IMR-90 (cell line): ENCODE measurements around the gene TMPRSS7. TPM values are rescaled to one million over a fixed set of nuclear protein-coding genes. Genes with fewer than 3 reads are reported as not detected.
A peak's percentile ranks its signal among the peaks of the same experiment; 100 is the strongest.

Experiments used
- ATAC-seq: fragments of 200-7000 bp; cut with Tn5 transposase; 2 replicates; pipeline ENCODE4 v1.9.1; 2020; ENCODE audit warnings: low read depth, mild to moderate bottlenecking, moderate library complexity
- BruUV-seq: library from RNA; stranded (reverse); fragments of 400-500 nt; replicated peaks from 2 replicates; lab custom pipeline; 2021; lab: Mats Ljungman, UMichigan
- CTCF ChIA-PET: fragments of 300-600 bp; formaldehyde crosslinking; extraction: SDS; loops from one replicate; lab custom pipeline; 2021; ENCODE audit warnings: antibody characterized with exemption; lab: Yijun Ruan, JAX
- POLR2A ChIA-PET: fragments of 300-600 bp; sonication (Branson Sonifier 250); formaldehyde crosslinking; loops from one replicate; lab custom pipeline; 2022; ENCODE audit warnings: antibody characterized with exemption; ENCODE audit not compliant: unreplicated experiment; lab: Charles Lee
- DNase-seq: peaks from one replicate; pipeline ENCODE4 v3.0.0; 2013
- H2AFZ ChIP-seq: replicated peaks from 2 replicates; pipeline ENCODE3; 2013; ENCODE audit warnings: low read length, mild to moderate bottlenecking; ENCODE audit not compliant: poor library complexity
- H2AK5ac ChIP-seq: 2 replicates; pipeline ENCODE4 v1.6.1; 2013; ENCODE audit warnings: low read depth, low read length, inconsistent platforms
- H2AK9ac ChIP-seq: replicated peaks from 2 replicates; pipeline ENCODE3; 2013; ENCODE audit warnings: mild to moderate bottlenecking, low read depth, low read length, moderate library complexity; ENCODE audit not compliant: poor library complexity
- H2BK120ac ChIP-seq: 2 replicates; pipeline ENCODE4 v1.6.1; 2013; ENCODE audit warnings: low read depth, low read length, inconsistent platforms
- H2BK15ac ChIP-seq: 3 replicates; pipeline ENCODE4 v1.6.1; 2013; ENCODE audit warnings: low read depth, low read length, inconsistent platforms
- H2BK20ac ChIP-seq: 2 replicates; pipeline ENCODE4 v1.6.1; 2013; ENCODE audit warnings: low read depth, mild to moderate bottlenecking, inconsistent platforms, low read length, moderate library complexity
- H2BK5ac ChIP-seq: 2 replicates; pipeline ENCODE4 v1.6.1; 2013; ENCODE audit warnings: mild to moderate bottlenecking, low read depth, low read length, inconsistent platforms; ENCODE audit not compliant: poor library complexity, severe bottlenecking
- H3K14ac ChIP-seq: replicated peaks from 2 replicates; pipeline ENCODE4 v1.6.1; 2013; ENCODE audit warnings: low read depth, low read length, inconsistent platforms
- H3K18ac ChIP-seq: 2 replicates; pipeline ENCODE4 v1.6.1; 2013; ENCODE audit warnings: low read depth, low read length, control low read depth
- H3K23ac ChIP-seq: 2 replicates; pipeline ENCODE4 v1.6.1; 2013; ENCODE audit warnings: low read depth, low read length, inconsistent platforms
- H3K27ac ChIP-seq: 2 replicates; pipeline ENCODE4 v1.5.1; 2013; ENCODE audit warnings: mild to moderate bottlenecking, control low read depth, low read length; ENCODE audit not compliant: insufficient read depth
- H3K27me3 ChIP-seq: 2 replicates; pipeline ENCODE4 v1.6.1; 2013; ENCODE audit warnings: low read length; ENCODE audit not compliant: control insufficient read depth, insufficient read depth
- H3K36me3 ChIP-seq: 2 replicates; pipeline ENCODE4 v1.6.1; 2013; ENCODE audit warnings: low read length, mixed read lengths; ENCODE audit not compliant: control insufficient read depth, insufficient read depth
- H3K4ac ChIP-seq: 2 replicates; pipeline ENCODE4 v1.6.1; 2013; ENCODE audit warnings: low read depth, low read length, inconsistent platforms
- H3K4me1 ChIP-seq: 2 replicates; pipeline ENCODE4 v1.6.1; 2013; ENCODE audit warnings: low read length, mixed read lengths; ENCODE audit not compliant: control insufficient read depth, insufficient read depth
- H3K4me2 ChIP-seq: 2 replicates; pipeline ENCODE4 v1.6.1; 2013; ENCODE audit warnings: low read depth, mild to moderate bottlenecking, control low read depth, low read length, moderate library complexity
- H3K4me3 ChIP-seq: 2 replicates; pipeline ENCODE4 v1.5.1; 2013; ENCODE audit warnings: low read depth, mild to moderate bottlenecking, control low read depth, low read length, moderate library complexity; ENCODE audit not compliant: insufficient read depth
- H3K56ac ChIP-seq: 2 replicates; pipeline ENCODE4 v1.6.1; 2013; ENCODE audit warnings: low read length, inconsistent platforms; ENCODE audit not compliant: insufficient read depth; ENCODE audit errors: extremely low read depth
- H3K79me1 ChIP-seq, 2 experiments: 2 replicates each; pipeline ENCODE4 v1.6.1; 2013; ENCODE audit warnings: low read length in 2 of 2, inconsistent platforms in 1 of 2, low read depth in 1 of 2
- H3K9ac ChIP-seq: 2 replicates; pipeline ENCODE4 v1.6.1; 2013; ENCODE audit warnings: low read depth, low read length, control low read depth
- H3K9me1 ChIP-seq: 2 replicates; pipeline ENCODE4 v1.6.1; 2013; ENCODE audit warnings: low read length, inconsistent platforms; ENCODE audit not compliant: insufficient read depth
- H3K9me3 ChIP-seq: 2 replicates; pipeline ENCODE4 v1.6.1; 2013; ENCODE audit warnings: low read length; ENCODE audit not compliant: control insufficient read depth, insufficient read depth
- H4K20me1 ChIP-seq: 2 replicates; pipeline ENCODE4 v1.6.1; 2013; ENCODE audit warnings: low read length, inconsistent platforms; ENCODE audit not compliant: insufficient read depth
- H4K5ac ChIP-seq: 2 replicates; pipeline ENCODE4 v1.6.1; 2013; ENCODE audit warnings: mild to moderate bottlenecking, low read depth, low read length, control low read depth
- H4K8ac ChIP-seq, 2 experiments: 2 replicates each; pipeline ENCODE4 v1.6.1; 2013; ENCODE audit warnings: low read depth in 2 of 2, low read length in 2 of 2, control low read depth in 1 of 2, inconsistent platforms in 1 of 2
- H4K91ac ChIP-seq: 2 replicates; pipeline ENCODE4 v1.6.1; 2013; ENCODE audit warnings: low read depth, low read length, inconsistent platforms; ENCODE audit not compliant: insufficient read depth
- BHLHE40 ChIP-seq: fragments of 150-350 bp; IDR thresholded peaks from 2 replicates; pipeline ENCODE4 v1.6.1; 2016; ENCODE audit warnings: mild to moderate bottlenecking, low read depth, low read length
- CEBPB ChIP-seq: IDR thresholded peaks from 2 replicates; pipeline ENCODE4 v1.6.1; 2012; ENCODE audit warnings: low read depth, low read length, improper control_type of control experiment
- CHD1 ChIP-seq: IDR thresholded peaks from 2 replicates; pipeline ENCODE4 v1.6.1; 2012; ENCODE audit warnings: low read depth, low read length, improper control_type of control experiment
- FOS ChIP-seq: fragments of 150-350 bp; IDR thresholded peaks from 2 replicates; pipeline ENCODE4 v1.6.1; 2016; ENCODE audit warnings: low read depth, low read length
- MAZ ChIP-seq: IDR thresholded peaks from 2 replicates; pipeline ENCODE4 v1.6.1; 2012; ENCODE audit warnings: low read depth, mild to moderate bottlenecking, low read length, improper control_type of control experiment, moderate library complexity, borderline replicate concordance
- MXI1 ChIP-seq: IDR thresholded peaks from 2 replicates; pipeline ENCODE4 v1.6.1; 2012; ENCODE audit warnings: low read depth, mild to moderate bottlenecking, low read length, moderate library complexity, borderline replicate concordance
- POLR2A ChIP-seq: IDR thresholded peaks from 2 replicates; pipeline ENCODE4 v1.6.1; 2012; ENCODE audit warnings: mild to moderate bottlenecking, low read depth, low read length
- RCOR1 ChIP-seq: IDR thresholded peaks from 2 replicates; pipeline ENCODE4 v1.6.1; 2012; ENCODE audit warnings: mild to moderate bottlenecking, low read length, improper control_type of control experiment; ENCODE audit not compliant: insufficient replicate concordance
- RFX5 ChIP-seq: IDR thresholded peaks from 2 replicates; pipeline ENCODE4 v1.8.0; 2012; ENCODE audit warnings: low read depth, mild to moderate bottlenecking, low read length, moderate library complexity
- SMC3 ChIP-seq: fragments of 150-350 bp; IDR thresholded peaks from 2 replicates; pipeline ENCODE4 v1.6.1; 2016; ENCODE audit warnings: low read depth, mild to moderate bottlenecking, antibody characterized with exemption, low read length, moderate library complexity
- WGBS, 2 experiments: methylation state at CpG; one replicate each; pipeline versions ENCODE4 v1.1.5 to v1.1.7; 2013; ENCODE audit warnings: missing lambda C conversion rate in 2 of 2; ENCODE audit not compliant: insufficient read length in 1 of 2; ENCODE audit errors: extremely low coverage in 2 of 2; 5-methylcytosine and 5-hydroxymethylcytosine counted together
- dilution Hi-C: fragments of 300-500 bp; cut with HindIII; formaldehyde crosslinking; loops from one replicate; pipeline ENCODE4 v1.14.3; 2018; ENCODE audit warnings: low sequenced_read_pairs; ENCODE audit not compliant: unreplicated experiment
- in situ Hi-C: fragments of 300-500 bp; cut with MboI; formaldehyde crosslinking; loops from 3 replicates; pipeline ENCODE4 v1.14.3; 2019; ENCODE audit warnings: low sequenced_read_pairs, inconsistent platforms, mixed read lengths
- intact Hi-C: fragments of 100-400 bp; cut with micrococcal nuclease; formaldehyde crosslinking; loops from 2 replicates; pipeline ENCODE4 v1.10.0; 2022
- polyA plus RNA-seq, 3 experiments: library from polyadenylated mRNA; depleted of rRNA; stranded (reverse); fragments of >200 nt; gene quantifications; 2 replicates each; pipeline ENCODE4 v1.2.3, GENCODE V29; 2012; ENCODE audit warnings: low replicate concordance in 1 of 3
- total RNA-seq: library from RNA; depleted of rRNA; stranded (reverse); fragments of >200 nt; gene quantifications from 2 replicates; pipeline ENCODE4 v1.2.3, GENCODE V29; 2012
- TF ChIP-seq, protein P1 (sequence below): fragments of 150-350 bp; IDR thresholded peaks from 2 replicates; pipeline ENCODE4 v1.6.1; 2017; ENCODE audit warnings: mild to moderate bottlenecking, antibody characterized with exemption, low read length, low read depth
- TF ChIP-seq, protein P2 (sequence below): fragments of 150-350 bp; IDR thresholded peaks from 2 replicates; pipeline ENCODE4 v1.6.1; 2016; ENCODE audit warnings: low read depth, mild to moderate bottlenecking, low read length, moderate library complexity, borderline replicate concordance
- TF ChIP-seq, protein P3 (sequence below): conservative IDR thresholded peaks from 2 replicates; pipeline ENCODE4 v1.5.1; 2012; ENCODE audit warnings: mild to moderate bottlenecking, low read depth, low read length, improper control_type of control experiment

TMPRSS7 gene
- total and polyA plus RNA-seq, 2 of the 4 experiments (the other 2 are of a cell fraction): 0.07 TPM; not detected in 1

DNA sequence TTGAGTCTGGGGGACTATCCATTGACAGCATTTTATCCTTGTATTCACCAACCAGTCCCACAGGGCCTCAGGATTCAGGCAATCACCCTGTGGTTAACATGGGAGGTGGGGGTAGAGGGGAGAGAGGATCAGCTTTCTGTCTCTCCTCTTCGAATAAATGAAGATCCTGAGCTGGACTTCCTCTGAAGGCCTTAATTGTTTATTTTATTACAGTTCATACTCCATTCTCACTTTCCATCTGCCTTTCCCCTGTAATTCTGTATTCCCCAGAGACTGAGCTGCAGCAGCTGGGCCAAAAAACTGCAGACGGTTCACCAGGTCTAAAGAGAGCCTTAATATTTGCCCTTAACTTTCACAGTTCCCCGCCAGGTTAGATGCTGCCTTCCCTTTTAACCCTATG lies 23.9 kb upstream of the TMPRSS7 start:
- in situ Hi-C loops: no loop called here
- Histone ChIP-seq H4K5ac (no peak overlapping the region), H3K27ac (no peak overlapping the region), H4K91ac (no peak overlapping the region), H2BK15ac (no peak overlapping the region), H3K4me1 (peaks cover 8% of the 10 kb centered on the region), H3K23ac (no peak overlapping the region), H4K8ac (no peak overlapping the region), H2BK120ac (no peak overlapping the region), H2BK20ac (no peak overlapping the region), H3K14ac (no peak overlapping the region), H3K4me2 (no peak overlapping the region), H3K9me1 (no peaks in the 10 kb centered on the region), H3K4ac (no peak overlapping the region), H3K9ac (no peak overlapping the region), H2AK5ac (no peak overlapping the region), H2AFZ (no peak overlapping the region), H3K79me1 (no peaks in the 10 kb centered on the region), H3K9me3 (no peaks in the 10 kb centered on the region), H3K4me3 (no peak overlapping the region), H3K18ac (no peak overlapping the region), H2BK5ac (no peak overlapping the region), H3K56ac (no peak overlapping the region), H4K20me1 (no peaks in the 10 kb centered on the region), H2AK9ac (no peak overlapping the region), H3K27me3 (no peaks in the 10 kb centered on the region), H3K36me3 (no peaks in the 10 kb centered on the region)
- WGBS, 2 experiments: 67% methylated on average over 1 of the region's 3 CpGs; no CpG with 5 or more reads in 1 of the 2 experiments
- dilution Hi-C loops: no loop called here
- CTCF ChIA-PET: interaction anchor here (1.6 kb wide), 1 partner anchor 21 kb away, joined by 5 read pairs; no protein-coding TSS in a partner anchor
- BruUV-seq: no TSS peak
- DNase-seq: peak; percentile 38
- peak; percentile 30 for ATAC-seq
- POLR2A ChIA-PET: no interaction called here
- TF ChIP-seq CEBPB (no peak), MAZ (no peak), BHLHE40 (no peak), RCOR1 (no peak), FOS (no peak), MXI1 (no peak), POLR2A (no peak), SMC3 (no peak), RFX5 (no peak), CHD1 (no peak)
- TF ChIP-seq, protein P1, sequence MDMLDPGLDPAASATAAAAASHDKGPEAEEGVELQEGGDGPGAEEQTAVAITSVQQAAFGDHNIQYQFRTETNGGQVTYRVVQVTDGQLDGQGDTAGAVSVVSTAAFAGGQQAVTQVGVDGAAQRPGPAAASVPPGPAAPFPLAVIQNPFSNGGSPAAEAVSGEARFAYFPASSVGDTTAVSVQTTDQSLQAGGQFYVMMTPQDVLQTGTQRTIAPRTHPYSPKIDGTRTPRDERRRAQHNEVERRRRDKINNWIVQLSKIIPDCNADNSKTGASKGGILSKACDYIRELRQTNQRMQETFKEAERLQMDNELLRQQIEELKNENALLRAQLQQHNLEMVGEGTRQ: no peak
- TF ChIP-seq, protein P2, sequence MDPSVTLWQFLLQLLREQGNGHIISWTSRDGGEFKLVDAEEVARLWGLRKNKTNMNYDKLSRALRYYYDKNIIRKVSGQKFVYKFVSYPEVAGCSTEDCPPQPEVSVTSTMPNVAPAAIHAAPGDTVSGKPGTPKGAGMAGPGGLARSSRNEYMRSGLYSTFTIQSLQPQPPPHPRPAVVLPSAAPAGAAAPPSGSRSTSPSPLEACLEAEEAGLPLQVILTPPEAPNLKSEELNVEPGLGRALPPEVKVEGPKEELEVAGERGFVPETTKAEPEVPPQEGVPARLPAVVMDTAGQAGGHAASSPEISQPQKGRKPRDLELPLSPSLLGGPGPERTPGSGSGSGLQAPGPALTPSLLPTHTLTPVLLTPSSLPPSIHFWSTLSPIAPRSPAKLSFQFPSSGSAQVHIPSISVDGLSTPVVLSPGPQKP: no peak
- TF ChIP-seq, protein P3, sequence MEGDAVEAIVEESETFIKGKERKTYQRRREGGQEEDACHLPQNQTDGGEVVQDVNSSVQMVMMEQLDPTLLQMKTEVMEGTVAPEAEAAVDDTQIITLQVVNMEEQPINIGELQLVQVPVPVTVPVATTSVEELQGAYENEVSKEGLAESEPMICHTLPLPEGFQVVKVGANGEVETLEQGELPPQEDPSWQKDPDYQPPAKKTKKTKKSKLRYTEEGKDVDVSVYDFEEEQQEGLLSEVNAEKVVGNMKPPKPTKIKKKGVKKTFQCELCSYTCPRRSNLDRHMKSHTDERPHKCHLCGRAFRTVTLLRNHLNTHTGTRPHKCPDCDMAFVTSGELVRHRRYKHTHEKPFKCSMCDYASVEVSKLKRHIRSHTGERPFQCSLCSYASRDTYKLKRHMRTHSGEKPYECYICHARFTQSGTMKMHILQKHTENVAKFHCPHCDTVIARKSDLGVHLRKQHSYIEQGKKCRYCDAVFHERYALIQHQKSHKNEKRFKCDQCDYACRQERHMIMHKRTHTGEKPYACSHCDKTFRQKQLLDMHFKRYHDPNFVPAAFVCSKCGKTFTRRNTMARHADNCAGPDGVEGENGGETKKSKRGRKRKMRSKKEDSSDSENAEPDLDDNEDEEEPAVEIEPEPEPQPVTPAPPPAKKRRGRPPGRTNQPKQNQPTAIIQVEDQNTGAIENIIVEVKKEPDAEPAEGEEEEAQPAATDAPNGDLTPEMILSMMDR: no peak
- intact Hi-C loops: no loop called here
